Kidney epithelial cell (primary cell): ENCODE measurements around the gene CCDC201. TPM values are rescaled to one million over a fixed set of nuclear protein-coding genes. Genes with fewer than 3 reads are reported as not detected.

Experiments used
- DNase-seq: peaks from one replicate; pipeline ENCODE4 v3.0.0-alpha.2; 2010; ENCODE audit warnings: low read depth
- H3K27me3 ChIP-seq: 2 replicates; pipeline ENCODE4 v1.6.0; 2011; ENCODE audit warnings: low read length; ENCODE audit not compliant: control insufficient read depth, insufficient read depth
- H3K36me3 ChIP-seq: 2 replicates; pipeline ENCODE4 v1.5.1; 2011; ENCODE audit warnings: low read length; ENCODE audit not compliant: control insufficient read depth, insufficient read depth
- H3K4me3 ChIP-seq: 2 replicates; pipeline ENCODE4 v1.5.1; 2011; ENCODE audit warnings: low read depth, mild to moderate bottlenecking, control low read depth, low read length
- CTCF ChIP-seq: IDR thresholded peaks from 2 replicates; pipeline ENCODE4 v1.5.1; 2011; ENCODE audit warnings: mild to moderate bottlenecking, moderate library complexity, low read length, control low read depth, inconsistent platforms; ENCODE audit not compliant: insufficient read depth, poor library complexity, severe bottlenecking
- total RNA-seq: library from RNA; depleted of rRNA; stranded (reverse); fragments of >200 nt; gene quantifications from 2 replicates; pipeline ENCODE4 v1.2.3, GENCODE V29; 2015

The CCDC201 gene
- total RNA-seq, 1 donor from 2014 or later, result not detected

DNA sequence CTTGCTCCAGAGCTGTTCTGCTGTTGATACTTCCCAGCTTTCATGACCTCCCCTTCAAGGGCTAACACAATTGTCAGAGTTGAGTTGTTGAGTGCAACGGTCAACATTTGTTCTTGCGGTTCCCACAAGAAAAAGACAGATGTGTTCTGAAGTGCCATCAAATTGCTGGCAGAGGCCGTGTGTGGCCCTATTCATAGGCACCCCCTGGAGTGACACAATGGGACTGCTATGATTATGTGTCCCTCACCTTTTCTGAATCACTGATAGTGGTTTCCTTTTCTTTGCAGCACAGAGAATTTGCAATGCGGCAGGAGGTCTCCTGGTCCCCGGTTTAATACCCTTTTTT, 9.6 kb upstream of the CCDC201 start:
- no peak for TF ChIP-seq CTCF
- Histone ChIP-seq H3K27me3 (no peaks in the 10 kb centered on the region), H3K36me3 (no peaks in the 10 kb centered on the region), H3K4me3 (no peak overlapping the region)
- no peak for DNase-seq

DNA sequence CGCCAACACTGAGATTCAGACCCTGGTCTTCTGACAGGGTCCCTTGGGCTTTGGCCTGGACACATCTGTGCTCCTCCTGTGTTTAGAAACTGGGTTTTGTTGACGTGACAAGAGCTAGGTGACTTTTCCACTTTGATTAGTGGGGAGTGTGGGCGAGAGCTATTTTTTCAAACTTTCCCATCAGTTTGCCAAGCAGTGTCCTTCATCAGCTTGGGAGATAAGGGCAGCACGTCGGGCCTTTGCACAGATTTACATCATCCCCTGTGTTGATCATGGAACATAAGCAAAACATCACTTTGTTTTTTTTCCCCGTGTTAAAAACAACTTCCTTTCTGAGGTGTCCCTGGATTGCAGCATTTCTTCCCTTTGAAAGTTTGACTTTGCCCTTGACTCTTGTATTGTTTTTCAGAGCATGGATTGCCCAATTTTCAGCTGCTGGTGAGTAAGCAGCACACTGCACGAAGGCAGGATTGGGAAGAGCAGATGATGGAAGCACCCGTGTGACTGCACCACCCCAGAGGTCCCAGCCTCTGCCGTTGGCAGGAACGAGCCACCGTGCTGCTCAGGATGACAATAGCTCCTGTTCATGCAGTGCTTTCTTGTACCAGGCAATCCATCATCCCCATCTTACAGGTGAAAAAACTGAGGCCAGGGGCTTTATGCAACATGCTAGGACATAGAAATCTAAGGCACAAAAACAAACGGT, 9.0 kb upstream of the CCDC201 start:
- TF ChIP-seq CTCF, result no peak
- no peak for DNase-seq
- Histone ChIP-seq H3K4me3 (no peak overlapping the region), H3K36me3 (no peaks in the 10 kb centered on the region), H3K27me3 (no peaks in the 10 kb centered on the region)

DNA sequence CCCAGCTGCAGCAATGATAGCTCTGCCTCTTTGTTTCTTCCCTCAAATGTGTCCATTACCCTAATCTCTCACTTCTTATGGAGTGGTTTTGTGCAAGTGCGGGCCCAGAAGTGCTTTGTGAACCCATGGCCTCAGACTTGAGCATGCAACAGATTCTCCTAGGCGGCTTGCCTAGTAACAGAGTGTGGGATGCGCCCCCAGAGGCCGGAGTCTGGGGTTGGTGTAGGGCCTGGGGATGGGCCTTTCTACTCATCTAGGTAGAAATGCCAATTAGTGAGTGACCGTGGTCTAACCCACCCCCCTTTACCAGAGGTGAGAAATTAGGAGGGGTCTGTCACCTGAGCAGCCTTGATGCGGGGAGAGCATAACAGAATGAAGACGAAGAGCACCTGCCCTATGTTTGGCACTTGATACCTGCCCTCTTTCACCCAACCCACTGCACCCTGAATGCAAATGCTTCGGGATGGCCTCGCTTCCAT, 8.4 kb upstream of the CCDC201 start:
- no peak for TF ChIP-seq CTCF
- Histone ChIP-seq H3K27me3 (no peaks in the 10 kb centered on the region), H3K36me3 (no peaks in the 10 kb centered on the region), H3K4me3 (no peak overlapping the region)
- no peak for DNase-seq

DNA sequence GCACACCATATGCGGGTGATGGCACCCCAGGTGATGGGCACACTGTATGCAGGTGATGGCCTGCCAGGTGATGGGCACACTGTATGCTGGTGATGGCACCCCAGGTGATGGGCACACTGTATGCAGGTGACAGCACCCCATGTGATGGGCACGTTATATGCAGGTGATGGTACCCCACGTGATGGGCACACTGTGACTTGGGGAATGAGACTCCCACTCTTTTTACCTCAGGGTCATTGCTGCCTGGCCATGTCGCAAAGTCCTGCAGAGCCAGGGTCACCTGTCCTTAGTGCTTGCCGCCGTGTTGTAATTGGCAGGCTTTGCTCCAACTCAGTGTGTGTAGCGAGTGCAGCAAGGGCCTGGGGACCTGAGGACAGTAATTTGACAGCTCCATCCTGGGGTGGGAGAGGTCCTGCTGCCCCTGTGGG, 7.6 kb upstream of the CCDC201 start:
- Histone ChIP-seq H3K36me3 (no peaks in the 10 kb centered on the region), H3K4me3 (no peak overlapping the region), H3K27me3 (no peaks in the 10 kb centered on the region)
- DNase-seq, result no peak
- TF ChIP-seq CTCF, result no peak

DNA sequence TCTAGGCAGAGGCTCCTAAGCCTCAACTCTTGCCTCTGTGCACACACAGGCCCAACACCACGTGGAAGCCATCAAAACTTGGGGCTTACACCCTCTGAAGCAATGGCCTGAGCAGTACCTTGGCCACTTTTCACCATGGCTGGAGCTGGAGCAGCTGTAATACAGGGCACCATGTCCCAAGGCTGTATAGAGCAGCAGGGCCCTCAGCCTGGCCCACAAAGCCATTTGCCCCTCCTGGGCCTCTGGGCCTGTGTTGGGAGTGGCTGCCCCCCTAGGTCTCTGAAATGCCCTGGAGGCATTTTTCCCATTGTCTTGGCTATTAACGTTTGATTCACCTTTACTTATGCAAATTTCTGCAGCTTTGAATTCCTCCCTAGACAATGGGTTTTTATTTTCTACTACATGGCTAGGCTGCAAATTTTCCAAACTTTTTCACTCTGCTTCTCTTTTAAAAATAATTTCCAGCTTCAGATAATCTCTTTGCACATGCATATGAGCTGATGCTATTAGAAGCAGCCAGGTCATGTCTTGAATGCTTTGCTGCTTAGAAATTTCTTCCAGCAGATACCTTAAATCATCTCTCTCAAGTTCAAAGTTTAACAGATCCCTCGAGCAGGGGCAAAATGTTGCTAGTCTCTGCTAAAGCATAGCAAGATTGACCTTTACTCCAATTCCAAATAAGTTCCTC, 5.7 kb upstream of the CCDC201 start:
- H3K27me3 ChIP-seq, result no peaks in the 10 kb centered on the region
- no peak for TF ChIP-seq CTCF
- no peak for DNase-seq
- no peak overlapping the region for H3K4me3 ChIP-seq
- no peaks in the 10 kb centered on the region for H3K36me3 ChIP-seq
